Gastrocnemius medialis (tissue), 4 donors: Measurements from ENCODE around the gene PAX2.

Experiments
- POLR2A ChIP-seq, 2 donors: fragments of 450-650 bp; IDR thresholded peaks; one replicate each; pipeline ENCODE4 v1.6.1; 2017; ENCODE audit warnings: antibody characterized with exemption in 2 of 2, mild to moderate bottlenecking in 2 of 2, moderate library complexity in 2 of 2
- TF ChIP-seq, protein P1 (sequence below), 5 experiments: fragments of 450-650 bp in 3 of 5; fragments of 200-600 bp in 2 of 5; sonication (generic) in 2 of 5; IDR thresholded peaks in 4 of 5; conservative IDR thresholded peaks in 1 of 5; 1 replicate in 4 of 5; 2 replicates in 1 of 5; pipeline ENCODE4 v1.5.1; 2016 to 2019; ENCODE audit warnings: antibody characterized with exemption in 5 of 5, mild to moderate bottlenecking in 3 of 5, moderate library complexity in 3 of 5

DNA sequence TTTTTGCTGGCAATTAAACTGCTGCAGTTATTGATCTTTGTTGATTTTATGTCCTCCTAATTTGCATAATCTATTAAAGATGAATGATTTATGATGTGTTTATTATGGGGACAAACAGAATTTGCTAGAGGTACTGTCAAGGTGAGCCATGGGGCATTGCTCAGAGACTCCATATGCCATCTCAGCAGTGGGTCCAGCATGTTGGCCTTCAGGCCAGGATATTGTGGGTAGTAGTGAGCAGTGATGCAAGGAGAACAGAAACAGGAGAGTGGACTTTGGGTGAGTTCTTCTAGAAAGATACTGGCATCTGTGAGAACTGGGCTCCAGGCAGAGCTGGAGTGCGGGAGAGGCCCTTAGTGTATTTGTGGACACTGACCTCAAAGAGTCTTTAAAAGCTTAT, 65.9 kb downstream of the PAX2 start:
- TF ChIP-seq, protein P1, sequence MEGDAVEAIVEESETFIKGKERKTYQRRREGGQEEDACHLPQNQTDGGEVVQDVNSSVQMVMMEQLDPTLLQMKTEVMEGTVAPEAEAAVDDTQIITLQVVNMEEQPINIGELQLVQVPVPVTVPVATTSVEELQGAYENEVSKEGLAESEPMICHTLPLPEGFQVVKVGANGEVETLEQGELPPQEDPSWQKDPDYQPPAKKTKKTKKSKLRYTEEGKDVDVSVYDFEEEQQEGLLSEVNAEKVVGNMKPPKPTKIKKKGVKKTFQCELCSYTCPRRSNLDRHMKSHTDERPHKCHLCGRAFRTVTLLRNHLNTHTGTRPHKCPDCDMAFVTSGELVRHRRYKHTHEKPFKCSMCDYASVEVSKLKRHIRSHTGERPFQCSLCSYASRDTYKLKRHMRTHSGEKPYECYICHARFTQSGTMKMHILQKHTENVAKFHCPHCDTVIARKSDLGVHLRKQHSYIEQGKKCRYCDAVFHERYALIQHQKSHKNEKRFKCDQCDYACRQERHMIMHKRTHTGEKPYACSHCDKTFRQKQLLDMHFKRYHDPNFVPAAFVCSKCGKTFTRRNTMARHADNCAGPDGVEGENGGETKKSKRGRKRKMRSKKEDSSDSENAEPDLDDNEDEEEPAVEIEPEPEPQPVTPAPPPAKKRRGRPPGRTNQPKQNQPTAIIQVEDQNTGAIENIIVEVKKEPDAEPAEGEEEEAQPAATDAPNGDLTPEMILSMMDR (IDR thresholded peaks at IDR 0.05 in 4 of 5, conservative IDR thresholded peaks at IDR 0.05 in 1 of 5) = no peak
- TF ChIP-seq POLR2A (IDR thresholded peaks at IDR 0.05) = no peak
